Mucosa of rectum (tissue), 2 donors: Measurements from ENCODE around the gene EXOSC2.
"Not testable (repeated sequence)": the region's sequence is repeated elsewhere in the genome, so short reads cannot be mapped to it uniquely, and the experiment has no call there.

Experiments
- H3K27ac ChIP-seq, 2 donors: one replicate each; pipeline ENCODE4 v1.7.0; 2013; ENCODE audit warnings: inconsistent platforms in 2 of 2, low read depth in 2 of 2, low read length in 2 of 2
- H3K27me3 ChIP-seq, 2 donors: one replicate each; pipeline ENCODE4 v1.7.0; 2013; ENCODE audit warnings: low read length in 2 of 2; ENCODE audit not compliant: control insufficient read depth in 2 of 2, insufficient read depth in 2 of 2
- H3K36me3 ChIP-seq, 2 donors: one replicate each; pipeline ENCODE4 v1.7.0; 2013; ENCODE audit warnings: low read length in 2 of 2; ENCODE audit not compliant: control insufficient read depth in 2 of 2, insufficient read depth in 2 of 2
- H3K4me1 ChIP-seq, 2 donors: one replicate each; pipeline ENCODE4 v1.7.0; 2013; ENCODE audit warnings: low read length in 2 of 2, mild to moderate bottlenecking in 1 of 2; ENCODE audit not compliant: control insufficient read depth in 2 of 2, insufficient read depth in 2 of 2
- H3K4me3 ChIP-seq, 2 donors: one replicate each; pipeline ENCODE4 v1.7.0; 2013; ENCODE audit warnings: low read length in 2 of 2
- H3K9ac ChIP-seq, 2 donors: one replicate each; pipeline ENCODE4 v1.7.0; 2013; ENCODE audit warnings: low read length in 2 of 2, low read depth in 1 of 2, mild to moderate bottlenecking in 1 of 2
- H3K9me3 ChIP-seq, 2 donors: one replicate each; pipeline ENCODE4 v1.7.0; 2013; ENCODE audit warnings: low read length in 2 of 2; ENCODE audit not compliant: control insufficient read depth in 2 of 2
- donor health status: healthy.
- donor health status: Normal muscosa, but diverticular disease.

The EXOSC2 gene

GRCh38 chr9:130681769-130682420 is 11.7 kb upstream of the EXOSC2 start:
- Histone ChIP-seq H3K4me1 (peaks cover 11 to 12% of the 10 kb centered on the region in 2 donors), H3K9me3 (no peaks in the 10 kb centered on the region), H3K27me3 (peaks cover 0 to 3% of the 10 kb centered on the region in 2 donors), H3K9ac (peak overlapping the region in 1 of 2 donors; percentile 68), H3K36me3 (no peaks in the 10 kb centered on the region), H3K4me3 (peak overlapping the region; percentile 62 to 65), H3K27ac (no peak overlapping the region)

GRCh38 chr9:130682421-130683121 is 11.0 kb upstream of the EXOSC2 start:
- H3K9ac ChIP-seq, result peak overlapping the region in 1 of 2 donors; percentile 68
- H3K27me3 ChIP-seq, result peaks cover 0 to 3% of the 10 kb centered on the region in 2 donors
- peak overlapping the region; percentile 62 to 65 for H3K4me3 ChIP-seq
- no peaks in the 10 kb centered on the region for H3K36me3 ChIP-seq
- H3K27ac ChIP-seq, result no peak overlapping the region
- peaks cover 11 to 12% of the 10 kb centered on the region in 2 donors for H3K4me1 ChIP-seq
- no peaks in the 10 kb centered on the region for H3K9me3 ChIP-seq

DNA sequence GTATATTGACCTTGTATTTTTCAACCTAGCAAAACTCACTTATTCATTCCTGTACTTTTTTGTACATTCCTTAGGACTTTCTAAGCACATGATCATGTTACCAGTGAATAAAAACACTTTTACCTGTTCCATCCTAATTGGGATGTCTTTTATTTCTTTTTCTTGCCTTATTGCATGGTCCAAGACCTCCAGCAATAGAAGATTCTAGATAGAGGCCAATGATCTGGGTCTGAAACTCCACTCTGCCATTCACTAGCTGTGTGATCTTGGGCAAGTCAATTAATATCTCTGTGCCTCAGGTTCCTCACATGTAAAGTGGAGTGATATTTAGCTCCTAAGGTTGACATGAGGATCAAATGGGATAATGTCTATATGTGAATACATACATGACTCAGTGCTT is 8.5 kb upstream of the EXOSC2 start:
- Histone ChIP-seq H3K27ac (no peak overlapping the region), H3K9me3 (no peaks in the 10 kb centered on the region), H3K4me3 (no peak overlapping the region), H3K27me3 (peaks cover 0 to 3% of the 10 kb centered on the region in 2 donors), H3K4me1 (peaks cover 18 to 20% of the 10 kb centered on the region in 2 donors), H3K9ac (no peak overlapping the region), H3K36me3 (no peaks in the 10 kb centered on the region)

DNA sequence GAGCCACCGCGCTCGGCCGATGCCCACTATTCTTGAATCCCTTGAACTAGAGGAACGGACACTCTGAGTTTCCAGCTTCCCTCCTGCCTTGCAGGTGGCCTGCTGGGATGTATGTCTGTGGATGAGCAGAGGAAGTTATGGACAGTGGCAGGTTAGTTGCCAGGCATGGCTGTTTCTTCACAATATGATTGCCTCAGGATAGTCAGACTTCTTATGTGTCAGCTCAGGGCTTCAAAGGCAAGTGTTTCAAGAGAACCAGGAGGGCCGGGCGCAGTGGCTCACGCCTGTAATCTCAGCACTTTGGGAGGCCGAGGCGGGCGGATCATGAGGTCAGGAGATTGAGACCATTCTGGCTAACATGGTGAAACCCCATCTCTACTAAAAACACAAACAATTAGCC is 7.6 kb upstream of the EXOSC2 start:
- H3K4me3 ChIP-seq, H3K27me3 ChIP-seq, H3K9ac ChIP-seq, H3K9me3 ChIP-seq, H3K27ac ChIP-seq, H3K36me3 ChIP-seq: not testable (repeated sequence)
- peaks cover 20 to 21% of the 10 kb centered on the region in 2 donors for H3K4me1 ChIP-seq

DNA sequence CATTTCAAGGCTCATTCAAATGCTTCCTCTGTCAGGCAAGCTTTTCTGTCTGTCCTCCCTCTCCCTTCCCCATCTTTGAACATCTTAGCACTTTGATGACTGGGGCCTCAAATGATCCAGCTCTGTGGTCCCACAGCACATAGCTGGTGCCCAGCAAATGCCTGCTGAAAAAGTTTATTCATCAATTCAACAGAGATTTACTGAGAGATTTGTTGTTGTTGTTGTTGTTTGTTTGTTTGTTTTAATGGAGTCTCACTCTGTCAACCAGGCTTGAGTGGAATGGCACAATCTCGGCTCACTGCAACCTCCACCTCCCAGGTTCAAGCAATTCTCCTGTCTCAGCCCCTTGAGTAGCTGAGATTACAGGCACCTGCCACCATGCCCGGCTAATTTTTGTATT is 6.0 kb upstream of the EXOSC2 start:
- Histone ChIP-seq H3K27ac (no peak overlapping the region), H3K4me3 (no peak overlapping the region), H3K9me3 (no peaks in the 10 kb centered on the region), H3K9ac (no peak overlapping the region), H3K27me3 (no peaks in the 10 kb centered on the region), H3K36me3 (no peaks in the 10 kb centered on the region), H3K4me1 (peaks cover 11 to 12% of the 10 kb centered on the region in 2 donors)

GRCh38 chr9:130688072-130688471 is 5.5 kb upstream of the EXOSC2 start:
- H3K4me1 ChIP-seq, result peaks cover 12 to 13% of the 10 kb centered on the region in 2 donors
- no peak overlapping the region for H3K27ac ChIP-seq
- no peaks in the 10 kb centered on the region for H3K27me3 ChIP-seq
- no peaks in the 10 kb centered on the region for H3K36me3 ChIP-seq
- no peak overlapping the region for H3K9ac ChIP-seq
- no peaks in the 10 kb centered on the region for H3K9me3 ChIP-seq
- no peak overlapping the region for H3K4me3 ChIP-seq

- Histone ChIP-seq H3K4me3 (peak overlapping the region; percentile 71 to 83), H3K4me1 (peaks cover 19 to 22% of the 10 kb centered on the region in 2 donors), H3K9ac (peak overlapping the region; percentile 5 to 46), H3K27ac (peak overlapping the region; percentile 66 to 83), H3K27me3 (no peaks in the 10 kb centered on the region), H3K36me3 (no peaks in the 10 kb centered on the region), H3K9me3 (no peaks in the 10 kb centered on the region)
Observed at GRCh38 chr9:130689572-130689936, 4.0 kb upstream of the EXOSC2 start.

DNA sequence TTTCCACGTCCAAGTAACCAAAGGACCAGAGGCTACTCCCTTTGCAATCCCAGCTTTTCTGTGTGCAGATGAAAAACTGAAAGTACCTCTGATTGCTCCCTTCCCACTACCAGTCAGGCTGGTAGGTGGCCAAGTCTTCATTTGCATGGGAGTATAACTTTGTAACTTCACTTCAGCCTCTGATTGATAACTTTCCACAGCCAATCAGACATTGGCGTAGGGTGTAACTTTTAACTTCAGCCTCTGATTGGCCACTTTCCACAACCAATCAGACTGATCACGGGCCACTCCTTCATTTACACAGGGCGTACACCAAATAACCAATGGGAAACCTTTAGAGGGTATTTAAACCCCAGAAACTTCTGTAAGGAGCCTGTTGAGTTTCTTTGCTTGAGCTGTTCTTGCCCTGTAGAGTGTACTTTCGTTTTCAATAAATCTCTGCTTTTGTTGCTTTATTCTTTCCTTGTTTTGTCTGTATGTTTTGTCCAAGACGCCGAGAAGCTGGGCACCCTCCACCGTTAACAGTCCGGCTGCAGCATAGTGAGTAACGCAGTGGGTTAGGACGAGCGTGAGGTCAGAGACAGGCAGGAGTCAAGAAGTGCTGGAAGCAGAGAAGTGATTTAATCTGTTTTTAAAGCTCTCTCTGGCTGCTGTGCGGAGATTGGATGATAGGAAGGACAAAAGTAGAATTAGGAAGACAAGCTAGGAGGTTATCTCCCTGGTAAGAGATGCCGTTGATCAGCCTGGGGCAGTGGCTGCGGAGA is 3.5 kb upstream of the EXOSC2 start:
- peak overlapping the region; percentile 82 to 83 for H3K4me3 ChIP-seq
- H3K27me3 ChIP-seq, result no peaks in the 10 kb centered on the region
- peaks cover 23 to 28% of the 10 kb centered on the region in 2 donors for H3K4me1 ChIP-seq
- peak overlapping the region; percentile 81 to 94 for H3K27ac ChIP-seq
- peak overlapping the region; percentile 64 to 79 for H3K9ac ChIP-seq
- H3K9me3 ChIP-seq, result no peaks in the 10 kb centered on the region
- H3K36me3 ChIP-seq, result peaks cover under 1% of the 10 kb centered on the region in 2 donors

DNA sequence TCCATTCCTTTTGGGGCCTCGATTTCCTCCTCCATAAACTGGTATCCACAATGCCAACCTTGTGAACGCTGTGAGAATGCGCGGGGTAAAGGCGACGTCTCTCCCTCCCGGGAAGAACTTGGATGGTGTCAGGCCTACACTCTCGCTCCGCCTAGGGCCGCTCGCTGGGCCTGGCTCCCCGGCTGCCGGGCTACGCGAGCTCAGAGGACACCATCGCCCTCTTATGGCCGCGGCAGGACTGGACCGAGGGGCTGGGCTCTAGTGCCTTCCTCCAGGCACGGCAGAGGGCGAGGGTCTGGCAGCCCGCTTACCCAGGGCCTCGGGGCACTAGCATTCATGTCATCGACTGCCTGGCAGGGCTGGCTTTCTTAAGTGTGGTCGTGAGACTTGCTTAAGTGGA is 1.3 kb upstream of the EXOSC2 start:
- Histone ChIP-seq H3K36me3 (peaks cover 14 to 18% of the 10 kb centered on the region in 2 donors), H3K9me3 (no peaks in the 10 kb centered on the region), H3K4me3 (no peak overlapping the region), H3K27ac (no peak overlapping the region), H3K9ac (no peak overlapping the region), H3K27me3 (no peaks in the 10 kb centered on the region), H3K4me1 (peaks cover 24 to 30% of the 10 kb centered on the region in 2 donors)

DNA sequence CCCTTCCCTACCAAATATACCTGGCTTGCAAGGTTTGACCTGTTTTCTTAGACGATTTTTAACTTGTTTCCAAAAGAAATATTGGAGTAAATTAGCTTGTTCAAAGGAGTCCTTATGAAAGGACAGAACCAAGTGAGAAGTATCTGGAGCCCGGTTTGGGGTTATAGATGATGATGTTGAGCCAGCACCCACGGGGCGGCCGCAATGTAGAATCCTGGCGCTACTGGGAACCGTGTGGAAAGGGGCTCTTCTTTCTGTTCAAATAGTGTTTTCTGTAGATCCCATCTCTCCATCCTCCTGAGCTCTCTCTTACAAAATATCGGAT is 517 bp upstream of the EXOSC2 start:
- H3K4me1 ChIP-seq, result peaks cover 24 to 30% of the 10 kb centered on the region in 2 donors
- peak overlapping the region; percentile 52 to 73 for H3K9ac ChIP-seq
- H3K9me3 ChIP-seq, result no peaks in the 10 kb centered on the region
- no peaks in the 10 kb centered on the region for H3K27me3 ChIP-seq
- H3K27ac ChIP-seq, result peak overlapping the region in 1 of 2 donors; percentile 18
- peak overlapping the region; percentile 66 to 99 for H3K4me3 ChIP-seq
- peaks cover 20 to 23% of the 10 kb centered on the region in 2 donors for H3K36me3 ChIP-seq
